ENCODE measurements around the gene PARVB.

GRCh38 chr22:44143579-44143978 lies 119.5 kb downstream of the PARVB start:
- TF ChIP-seq, protein P1, sequence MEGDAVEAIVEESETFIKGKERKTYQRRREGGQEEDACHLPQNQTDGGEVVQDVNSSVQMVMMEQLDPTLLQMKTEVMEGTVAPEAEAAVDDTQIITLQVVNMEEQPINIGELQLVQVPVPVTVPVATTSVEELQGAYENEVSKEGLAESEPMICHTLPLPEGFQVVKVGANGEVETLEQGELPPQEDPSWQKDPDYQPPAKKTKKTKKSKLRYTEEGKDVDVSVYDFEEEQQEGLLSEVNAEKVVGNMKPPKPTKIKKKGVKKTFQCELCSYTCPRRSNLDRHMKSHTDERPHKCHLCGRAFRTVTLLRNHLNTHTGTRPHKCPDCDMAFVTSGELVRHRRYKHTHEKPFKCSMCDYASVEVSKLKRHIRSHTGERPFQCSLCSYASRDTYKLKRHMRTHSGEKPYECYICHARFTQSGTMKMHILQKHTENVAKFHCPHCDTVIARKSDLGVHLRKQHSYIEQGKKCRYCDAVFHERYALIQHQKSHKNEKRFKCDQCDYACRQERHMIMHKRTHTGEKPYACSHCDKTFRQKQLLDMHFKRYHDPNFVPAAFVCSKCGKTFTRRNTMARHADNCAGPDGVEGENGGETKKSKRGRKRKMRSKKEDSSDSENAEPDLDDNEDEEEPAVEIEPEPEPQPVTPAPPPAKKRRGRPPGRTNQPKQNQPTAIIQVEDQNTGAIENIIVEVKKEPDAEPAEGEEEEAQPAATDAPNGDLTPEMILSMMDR (IDR thresholded peaks at IDR 0.05; ENCODE audit: low read length): no peak
- no peak for TF ChIP-seq EZH2 (IDR thresholded peaks at IDR 0.05; ENCODE audit: borderline replicate concordance, low read length)

Measured in OCI-LY1 (cell line).